BLaER1 treated with 17β-estradiol and CSF1 and Interleukin-3, amounts not matched to agents 10 nM and 100 nM (cell line): ENCODE results near the gene LHFPL2.
A peak's percentile ranks its signal among the peaks of the same experiment; 100 is the strongest.
"Not testable (repeated sequence)": the region's sequence is repeated elsewhere in the genome, so short reads cannot be mapped to it uniquely, and the experiment has no call there.

Source experiments
- H3K27ac ChIP-seq, 11 experiments: shearing (Covaris generic); formaldehyde crosslinking; 2 replicates each; pipeline ENCODE4 v1.8.1; 2022
- H3K27me3 ChIP-seq, 11 experiments: shearing (Covaris generic); formaldehyde crosslinking; 2 replicates each; pipeline ENCODE4 v1.8.1; 2022
- H3K36me3 ChIP-seq, 11 experiments: shearing (Covaris generic); formaldehyde crosslinking; 2 replicates each; pipeline ENCODE4 v1.8.1; 2022
- H3K4me1 ChIP-seq, 10 experiments: shearing (Covaris generic); formaldehyde crosslinking; 2 replicates each; pipeline ENCODE4 v1.8.1; 2022
- H3K4me2 ChIP-seq, 11 experiments: shearing (Covaris generic); formaldehyde crosslinking; 2 replicates each; pipeline ENCODE4 v1.8.1; 2022
- H3K4me3 ChIP-seq, 10 experiments: shearing (Covaris generic); formaldehyde crosslinking; 2 replicates each; pipeline ENCODE4 v1.8.1; 2022
- H3K9ac ChIP-seq, 11 experiments: shearing (Covaris generic); formaldehyde crosslinking; 2 replicates each; pipeline ENCODE4 v1.8.1; 2022
- H3K9me3 ChIP-seq, 11 experiments: shearing (Covaris generic); formaldehyde crosslinking; replicated peaks in 1 of 11; 2 replicates each; pipeline ENCODE4 v1.8.1; 2022
- H4K20me1 ChIP-seq, 11 experiments: shearing (Covaris generic); formaldehyde crosslinking; 2 replicates each; pipeline ENCODE4 v1.8.1; 2022
- Cebpa-rat ChIP-seq, 11 experiments: shearing (Covaris generic); IDR thresholded peaks; 2 replicates each; pipeline ENCODE4 v1.8.1; 2022

Gene LHFPL2

GRCh38 chr5:78648359-78649210, at the start of gene LHFPL2:
TSS of gene LHFPL2 (minus strand) at chr5:78648772. CDS start at chr5:78510213, 138,559 bp downstream.
- peaks cover 0 to 20% (median 0%) of the 10 kb centered on the region in 11 experiments; a peak in 3 of 22 replicates for H3K36me3 ChIP-seq
- H3K4me3 ChIP-seq, result peak within 1 kb of the TSS; percentile 65 to 92 (median 78)
- peaks cover 12 to 39% (median 19%) of the 10 kb centered on the region in 10 experiments for H3K4me1 ChIP-seq
- H4K20me1 ChIP-seq, result peaks cover 0 to 21% (median 0%) of the 10 kb centered on the region in 11 experiments; a peak in 5 of 22 replicates
- peak within 1 kb of the TSS; percentile 60 to 89 (median 79) for H3K9ac ChIP-seq
- H3K4me2 ChIP-seq, result peak within 1 kb of the TSS; percentile 89 to 100 (median 97)
- no peaks in the 10 kb centered on the region for H3K9me3 ChIP-seq
- TF ChIP-seq Cebpa-rat (IDR thresholded peaks at IDR 0.05), result no peak
- H3K27me3 ChIP-seq, result peaks cover 12 to 41% (median 37%) of the 10 kb centered on the region in 11 experiments; a peak in 21 of 22 replicates
- peak within 1 kb of the TSS; percentile 23 to 82 (median 53); a peak in 19 of 22 replicates for H3K27ac ChIP-seq

- TF ChIP-seq Cebpa-rat (IDR thresholded peaks at IDR 0.05), result no peak
Measured at GRCh38 chr5:78696637-78697036, 48.1 kb upstream of the LHFPL2 start.

GRCh38 chr5:78696052-78696451, 47.5 kb upstream of the LHFPL2 start:
- H3K27ac ChIP-seq, H3K4me1 ChIP-seq, H3K27me3 ChIP-seq, H3K36me3 ChIP-seq, H3K4me3 ChIP-seq, H4K20me1 ChIP-seq, H3K4me2 ChIP-seq, H3K9ac ChIP-seq: not testable (repeated sequence)
- H3K9me3 ChIP-seq, result peaks cover 0 to 20% (median 5%) of the 10 kb centered on the region in 11 experiments; a peak in 9 of 22 replicates

More at GRCh38 chr5:78696637-78697036, 48.1 kb upstream of the LHFPL2 start:
- Histone ChIP-seq H3K27ac (no peak overlapping the region), H3K4me2 (no peak overlapping the region), H3K9me3 (peaks cover 0 to 20% (median 5%) of the 10 kb centered on the region in 11 experiments; a peak in 9 of 22 replicates), H3K4me1 (peaks cover 0 to 8% (median 0%) of the 10 kb centered on the region in 10 experiments; a peak in 1 of 20 replicates), H4K20me1 (no peaks in the 10 kb centered on the region), H3K36me3 (no peaks in the 10 kb centered on the region), H3K27me3 (no peaks in the 10 kb centered on the region), H3K9ac (no peak overlapping the region), H3K4me3 (no peak overlapping the region)

GRCh38 chr5:78693339-78693738, 44.8 kb upstream of the LHFPL2 start:
- H3K9me3 ChIP-seq, result peaks cover 0 to 20% (median 5%) of the 10 kb centered on the region in 11 experiments; a peak in 9 of 22 replicates
- no peak overlapping the region for H3K4me2 ChIP-seq
- no peak for TF ChIP-seq Cebpa-rat (IDR thresholded peaks at IDR 0.05)
- no peaks in the 10 kb centered on the region for H3K4me1 ChIP-seq
- H3K4me3 ChIP-seq, result no peak overlapping the region
- H4K20me1 ChIP-seq, result no peaks in the 10 kb centered on the region
- H3K27ac ChIP-seq, result no peak overlapping the region
- no peaks in the 10 kb centered on the region for H3K36me3 ChIP-seq
- H3K27me3 ChIP-seq, result no peaks in the 10 kb centered on the region
- no peak overlapping the region for H3K9ac ChIP-seq

GRCh38 chr5:78691084-78691960, 42.8 kb upstream of the LHFPL2 start:
- no peak overlapping the region for H3K27ac ChIP-seq
- no peaks in the 10 kb centered on the region for H3K36me3 ChIP-seq
- H3K4me3 ChIP-seq, result no peak overlapping the region
- no peaks in the 10 kb centered on the region for H4K20me1 ChIP-seq
- no peak overlapping the region for H3K4me2 ChIP-seq
- H3K27me3 ChIP-seq, result no peaks in the 10 kb centered on the region
- H3K4me1 ChIP-seq, result no peaks in the 10 kb centered on the region
- H3K9ac ChIP-seq, result no peak overlapping the region
- TF ChIP-seq Cebpa-rat (IDR thresholded peaks at IDR 0.05), result no peak
- H3K9me3 ChIP-seq, result peaks cover 0 to 20% (median 5%) of the 10 kb centered on the region in 11 experiments; a peak in 9 of 22 replicates

GRCh38 chr5:78690253-78690972, 41.8 kb upstream of the LHFPL2 start:
- Histone ChIP-seq H3K4me1 (no peaks in the 10 kb centered on the region), H3K4me3 (no peak overlapping the region), H3K9me3 (peaks cover 0 to 12% (median 0%) of the 10 kb centered on the region in 11 experiments; a peak in 3 of 22 replicates), H3K4me2 (no peak overlapping the region), H3K9ac (no peak overlapping the region), H3K27ac (no peak overlapping the region), H3K27me3 (no peaks in the 10 kb centered on the region), H4K20me1 (no peaks in the 10 kb centered on the region), H3K36me3 (no peaks in the 10 kb centered on the region)
- TF ChIP-seq Cebpa-rat (IDR thresholded peaks at IDR 0.05), result no peak

GRCh38 chr5:78689540-78690252, 41.1 kb upstream of the LHFPL2 start:
- Histone ChIP-seq H3K4me2 (no peak overlapping the region), H3K9ac (no peak overlapping the region), H3K4me3 (no peak overlapping the region), H3K27me3 (no peaks in the 10 kb centered on the region), H4K20me1 (no peaks in the 10 kb centered on the region), H3K9me3 (peaks cover 0 to 7% (median 0%) of the 10 kb centered on the region in 11 experiments; a peak in 2 of 22 replicates), H3K27ac (no peak overlapping the region), H3K4me1 (no peaks in the 10 kb centered on the region), H3K36me3 (no peaks in the 10 kb centered on the region)
- no peak for TF ChIP-seq Cebpa-rat (IDR thresholded peaks at IDR 0.05)

GRCh38 chr5:78687514-78687913, 38.9 kb upstream of the LHFPL2 start:
- not testable (repeated sequence) for H3K4me1 ChIP-seq, H4K20me1 ChIP-seq, H3K27me3 ChIP-seq, H3K36me3 ChIP-seq, H3K4me2 ChIP-seq, H3K4me3 ChIP-seq, H3K9ac ChIP-seq, H3K27ac ChIP-seq, H3K9me3 ChIP-seq

- H3K9ac ChIP-seq, H4K20me1 ChIP-seq, H3K27me3 ChIP-seq, H3K27ac ChIP-seq, H3K4me2 ChIP-seq, H3K36me3 ChIP-seq, H3K4me3 ChIP-seq, H3K4me1 ChIP-seq: not testable (repeated sequence)
- H3K9me3 ChIP-seq, result peaks cover 8 to 16% (median 13%) of the 10 kb centered on the region in 11 experiments; a peak in 21 of 22 replicates
Measured at GRCh38 chr5:78683905-78684304, 35.3 kb upstream of the LHFPL2 start.
